NCI-H1930 (cell line): ENCODE data around the gene AGPAT4.

Experiments
- DNase-seq, 2 experiments: peaks; one replicate each; lab custom pipeline; 2025; lab: John Stamatoyannopoulos, UW

The AGPAT4 gene

DNA sequence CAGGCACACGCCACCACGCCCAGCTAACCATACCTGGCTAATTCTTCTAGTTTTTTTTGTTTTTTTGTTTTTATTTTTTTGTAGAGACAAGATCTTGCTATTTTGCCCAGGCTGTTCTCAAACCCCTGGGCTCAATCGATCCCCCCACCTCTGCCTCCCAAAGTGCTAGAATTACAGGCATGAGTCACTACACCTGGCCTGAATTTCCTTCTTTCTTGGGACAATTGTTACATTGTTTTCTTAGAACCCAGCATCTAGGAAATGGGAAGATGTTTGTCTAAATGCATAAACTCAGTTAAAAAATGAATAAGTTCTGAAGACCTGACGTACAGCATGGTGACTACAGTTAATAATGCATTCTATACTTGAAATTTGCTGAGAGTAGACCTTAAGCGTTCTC is 10.8 kb upstream of the AGPAT4 start:
- DNase-seq = no peak

DNA sequence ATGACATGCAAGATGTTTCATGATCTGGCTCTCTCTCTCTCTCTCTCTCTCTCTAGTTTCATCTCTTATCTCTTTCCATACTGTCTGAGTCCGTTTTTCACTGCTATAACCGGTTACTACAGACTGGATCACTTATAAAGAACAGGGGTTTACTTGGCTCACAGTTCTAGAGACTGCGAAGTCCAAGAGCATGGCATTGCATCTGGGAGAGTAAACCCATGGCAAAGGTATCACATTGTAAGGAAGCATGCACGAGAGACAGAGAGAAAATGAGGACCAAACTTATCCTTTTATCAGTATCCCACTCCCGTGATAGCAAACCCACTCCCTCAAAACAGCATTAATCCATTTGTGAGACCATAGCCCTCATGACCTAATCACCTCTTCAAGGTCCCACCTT is 7.2 kb upstream of the AGPAT4 start:
- DNase-seq = no peak

DNA sequence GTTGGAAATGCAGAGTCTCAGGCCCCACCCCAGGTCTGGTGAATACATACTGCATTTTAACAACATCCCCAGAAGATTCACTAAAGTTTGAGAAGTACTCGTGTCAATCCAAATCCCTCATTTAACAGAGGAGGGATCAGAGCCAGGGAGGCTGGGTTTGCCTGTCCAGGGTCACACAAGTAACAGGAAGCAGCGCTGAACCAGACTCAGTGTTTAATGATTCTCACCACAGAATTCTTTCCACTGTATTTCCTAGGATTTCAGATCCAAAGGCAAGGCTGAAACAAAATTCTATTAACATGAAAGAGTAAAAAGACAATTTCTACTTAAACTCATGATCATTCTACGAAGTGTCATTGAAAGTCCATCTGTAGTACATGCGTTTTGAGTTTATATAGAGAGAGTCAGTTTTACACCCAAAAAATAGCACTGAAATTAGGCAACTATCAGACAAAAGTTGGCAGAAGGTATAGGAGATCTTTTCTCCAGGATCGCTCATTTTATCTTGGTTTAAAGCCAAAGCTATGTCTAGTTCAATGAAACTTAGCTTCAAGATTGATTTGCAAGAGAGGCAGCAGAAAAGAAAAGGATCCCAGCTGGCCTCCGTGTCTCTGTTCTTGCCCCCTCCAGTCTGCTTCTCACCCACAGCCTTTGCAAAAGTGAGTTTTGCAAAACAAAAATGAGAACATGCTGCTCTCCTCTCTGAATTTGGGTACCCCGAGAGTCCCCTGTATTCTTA is 6.0 kb upstream of the AGPAT4 start:
- DNase-seq = no peak

DNA sequence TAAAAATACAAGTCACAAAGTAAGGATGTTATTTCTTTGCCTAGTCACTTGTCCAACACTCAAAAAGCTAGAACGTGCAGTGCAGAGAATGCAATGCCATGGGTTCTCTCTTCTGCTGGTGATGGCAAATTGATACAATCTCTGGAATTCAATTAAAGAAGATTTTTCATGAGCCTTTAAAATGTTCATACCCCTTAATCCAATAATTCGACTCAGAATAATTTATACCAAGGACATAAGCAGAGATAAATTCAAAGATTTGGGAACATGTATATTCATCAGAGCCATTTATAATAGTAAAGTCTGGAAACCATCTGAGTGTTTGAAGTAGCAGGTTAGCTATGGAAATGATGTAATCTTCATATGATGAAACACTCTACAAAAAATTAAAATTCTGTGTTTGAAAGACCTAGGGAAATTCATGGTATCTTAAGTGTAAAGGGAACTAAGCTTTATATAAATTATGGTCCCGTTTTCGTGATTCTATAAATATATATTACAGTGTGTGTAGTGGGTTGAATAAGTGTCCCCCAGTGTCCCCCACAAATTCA is 2.8 kb upstream of the AGPAT4 start:
- DNase-seq = no peak

DNA sequence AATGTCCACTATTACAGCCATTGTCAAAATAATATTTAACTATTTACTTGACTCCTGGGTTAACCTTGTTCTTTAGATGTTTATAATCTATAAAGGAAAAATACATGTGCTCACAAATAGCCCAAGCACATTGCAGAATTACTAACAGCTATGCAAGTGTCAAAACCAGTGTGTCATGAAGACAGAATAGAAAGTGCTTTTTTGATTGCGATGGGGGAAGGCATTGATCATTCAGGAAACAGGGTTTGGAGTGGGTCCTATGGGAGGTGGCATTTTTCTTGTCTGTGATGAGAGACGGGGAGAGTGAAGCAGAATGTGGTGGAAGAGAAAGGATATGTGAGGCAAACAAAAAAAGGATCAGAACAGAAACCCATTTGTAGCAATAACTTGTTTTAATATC is 1.0 kb upstream of the AGPAT4 start:
- DNase-seq = no peak

DNA sequence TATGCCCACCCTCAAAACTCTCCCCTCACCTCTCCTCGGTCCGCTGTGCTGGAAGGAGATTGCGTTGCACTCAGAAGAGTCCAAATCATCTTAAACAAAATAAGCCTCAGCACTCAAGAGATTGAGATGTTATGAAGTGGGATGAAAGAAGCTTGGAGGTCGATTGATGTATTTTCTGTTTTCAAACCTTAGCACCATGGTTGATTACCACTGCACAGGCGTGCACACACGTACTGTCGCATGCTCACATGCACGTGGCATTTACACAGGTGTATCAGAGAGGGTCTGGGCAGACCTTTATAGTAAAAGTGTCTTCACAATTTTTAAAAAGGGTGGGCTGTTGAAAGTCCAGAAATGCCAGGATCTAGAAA is 612 bp upstream of the AGPAT4 start:
- no peak for DNase-seq

DNA sequence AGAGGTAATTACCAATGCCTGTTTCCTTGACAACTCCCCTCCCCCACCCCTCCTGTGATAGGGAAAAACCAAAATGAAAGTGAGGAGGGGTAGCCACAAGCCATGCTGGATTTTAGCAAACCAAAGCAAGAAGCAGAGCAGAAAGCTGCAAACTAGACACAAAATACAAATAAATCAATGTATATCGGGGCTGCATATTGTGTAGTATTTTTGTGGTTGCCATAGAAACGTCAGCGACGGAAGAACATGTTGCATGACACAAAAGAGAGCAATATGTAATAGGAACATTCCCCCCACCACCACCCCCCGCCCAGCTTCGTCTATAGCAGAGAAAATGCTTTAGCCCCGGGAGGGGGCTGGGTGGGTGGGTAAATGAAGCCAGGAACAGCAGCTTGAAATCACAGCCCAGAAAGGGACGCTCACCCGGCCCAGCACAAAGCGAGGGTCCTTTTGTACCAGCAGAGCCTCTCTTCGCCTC is 548 bp downstream of the AGPAT4 start:
- peak; percentile 23 to 33 for DNase-seq

DNA sequence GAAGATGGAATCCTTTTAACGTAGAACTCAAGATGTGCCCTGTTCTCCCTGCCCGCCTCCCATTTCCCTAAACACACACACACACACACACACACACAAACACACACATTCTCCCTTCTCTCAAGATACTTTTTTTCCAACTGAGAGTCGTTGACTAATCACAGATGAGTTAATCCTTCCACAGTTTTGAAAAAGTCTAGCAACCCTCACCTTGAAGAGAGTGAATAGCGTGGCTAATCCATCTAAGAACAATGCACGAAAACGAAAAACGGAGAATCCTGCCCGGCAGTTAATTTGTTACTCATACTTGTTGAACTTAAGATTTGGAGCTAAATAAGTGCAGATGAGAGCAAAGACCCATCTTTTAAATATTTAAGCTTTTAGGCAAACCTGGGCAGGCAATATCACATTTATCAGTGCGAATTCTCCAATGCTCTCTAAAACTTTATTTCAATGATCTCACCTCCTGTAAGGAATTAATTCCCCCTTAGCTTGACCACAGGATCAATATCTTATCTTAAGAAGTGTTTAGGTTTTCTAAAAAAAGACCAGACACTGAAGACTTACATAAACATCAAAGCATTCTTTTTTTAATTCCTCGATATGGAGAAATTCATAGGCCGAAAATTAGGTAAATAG is 1.1 kb downstream of the AGPAT4 start:
- DNase-seq = no peak

DNA sequence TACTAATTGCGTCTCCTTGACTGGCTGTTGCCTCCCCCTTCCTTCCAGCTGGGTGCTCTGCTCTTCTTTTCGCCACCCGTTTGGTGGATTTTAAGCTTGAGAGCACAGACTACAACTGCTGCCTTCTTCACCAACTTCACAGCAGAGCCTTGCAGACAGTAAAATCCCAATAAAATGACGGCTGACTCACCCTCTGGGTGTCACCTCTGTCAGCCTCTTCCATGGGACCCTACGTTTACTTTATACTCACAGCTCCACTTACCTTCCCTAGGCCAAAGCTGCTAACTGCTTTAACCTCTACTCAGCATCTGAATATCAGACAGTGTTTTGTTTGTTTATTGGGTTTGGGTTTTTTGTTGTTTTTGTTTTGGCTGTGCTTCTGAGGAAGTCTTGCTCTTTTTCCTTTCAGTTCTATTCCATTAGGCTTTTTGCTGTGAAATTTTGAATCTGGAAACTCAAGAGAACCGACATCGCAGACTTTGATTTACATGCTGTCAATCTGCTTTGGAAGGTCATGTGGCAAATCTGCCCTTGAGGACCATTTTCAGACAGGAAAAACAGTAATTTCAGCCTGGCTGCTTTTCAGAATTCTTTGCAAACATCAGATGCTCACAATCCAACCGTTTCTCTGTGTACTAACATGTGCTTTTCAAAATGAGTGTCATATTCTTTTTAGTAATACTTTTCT is 2.4 kb downstream of the AGPAT4 start:
- no peak for DNase-seq

DNA sequence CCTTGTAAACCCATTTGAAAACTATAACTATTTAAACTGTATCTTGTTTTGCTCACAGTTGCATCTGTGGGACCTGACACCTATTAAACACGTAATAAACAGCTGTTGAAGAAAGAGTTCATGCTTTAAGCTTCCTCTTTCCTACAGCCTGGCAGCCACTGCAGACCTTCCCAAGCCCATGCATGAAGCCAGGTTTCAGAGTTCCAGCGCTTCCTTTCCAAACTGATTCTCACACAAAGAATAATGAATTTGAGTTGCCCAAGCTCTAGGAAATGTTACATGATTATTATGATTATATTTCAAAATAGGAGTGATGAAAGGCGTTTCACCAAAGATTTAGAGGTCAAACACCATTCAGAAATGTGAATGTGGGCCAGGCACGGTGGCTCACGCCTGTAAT is 3.7 kb downstream of the AGPAT4 start:
- DNase-seq = no peak

DNA sequence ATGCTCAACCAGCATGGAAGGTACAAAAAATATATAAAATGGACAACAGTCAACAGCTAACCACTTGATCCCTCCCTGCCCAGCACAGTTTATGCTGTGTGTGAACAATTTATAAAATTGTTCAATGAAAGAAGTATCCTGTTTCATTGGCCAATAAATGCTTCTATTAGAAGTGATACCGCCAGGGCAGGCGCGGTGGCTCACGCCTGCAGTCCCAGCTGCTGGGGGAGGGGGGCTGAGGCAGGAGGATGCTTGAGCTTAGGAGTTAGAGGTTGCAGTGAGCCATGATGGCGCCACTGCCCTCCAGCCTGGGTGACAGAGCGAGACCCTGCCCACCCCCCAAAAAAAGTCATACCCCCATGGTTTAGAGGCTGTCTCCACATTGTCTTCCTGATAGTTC is 4.6 kb downstream of the AGPAT4 start:
- no peak for DNase-seq

DNA sequence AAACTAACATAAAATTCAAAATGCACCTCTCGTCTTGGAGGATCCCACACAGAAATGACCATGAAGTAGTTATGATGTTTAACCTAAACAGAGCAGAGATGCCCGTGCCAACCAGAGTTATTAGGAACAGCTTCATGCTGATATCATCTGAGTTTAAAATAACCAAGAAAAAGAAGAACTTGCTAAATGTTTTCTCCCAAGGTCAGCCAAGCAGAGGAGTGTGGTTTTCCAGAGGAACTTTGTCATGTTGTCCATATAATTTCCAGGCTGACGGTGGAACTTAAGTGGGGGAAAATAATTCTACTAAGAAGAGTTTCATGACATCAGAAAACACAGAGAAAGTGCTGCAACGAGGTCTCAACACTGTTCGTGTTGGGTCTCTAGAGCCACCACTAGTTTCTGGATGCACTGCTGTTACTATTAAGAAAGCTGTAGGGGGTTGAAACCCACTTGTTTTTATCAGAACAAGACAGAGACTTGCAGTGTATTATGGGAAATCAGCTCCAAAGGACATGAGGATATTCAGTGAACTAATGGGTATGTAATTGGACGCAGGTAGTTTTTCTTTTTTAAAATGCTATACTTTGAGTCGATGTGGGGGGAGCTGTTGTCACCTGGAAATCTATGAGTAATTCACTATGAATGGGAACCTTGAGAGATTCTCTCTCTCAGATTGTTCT is 5.2 kb downstream of the AGPAT4 start:
- no peak for DNase-seq

DNA sequence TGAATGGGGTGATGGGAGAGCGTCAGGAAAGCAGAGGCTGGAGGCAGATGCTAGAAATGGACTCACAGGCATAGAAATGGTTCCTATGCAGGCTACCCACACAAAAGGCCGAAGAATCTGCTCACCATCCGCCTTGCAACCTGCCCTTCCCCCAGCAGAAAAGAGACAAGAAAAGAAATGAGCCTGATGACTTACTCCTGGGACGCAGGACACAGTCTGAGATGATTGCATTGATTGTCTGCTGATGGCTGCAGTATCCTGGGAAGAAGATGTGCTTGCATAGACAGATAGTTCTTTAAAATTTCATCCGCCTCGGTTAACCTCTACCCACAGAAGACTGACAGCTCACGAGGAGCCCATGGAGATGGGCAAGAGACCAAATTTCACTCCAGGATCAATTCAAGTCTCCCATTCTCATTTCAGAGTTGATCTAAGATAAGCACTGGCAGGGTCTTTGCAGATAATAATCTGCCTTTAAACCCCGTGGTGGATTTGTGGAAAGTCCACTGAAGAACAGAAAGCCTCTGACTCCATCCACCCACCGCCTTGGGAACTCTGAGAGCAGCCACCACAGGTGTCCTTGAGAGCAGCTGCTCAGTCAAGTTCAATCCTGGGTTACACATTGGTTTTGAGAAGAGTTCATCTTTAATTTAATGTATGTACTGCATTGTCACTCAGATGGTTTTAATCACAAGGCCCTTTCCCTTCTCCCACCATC is 7.2 kb downstream of the AGPAT4 start:
- DNase-seq = no peak

DNA sequence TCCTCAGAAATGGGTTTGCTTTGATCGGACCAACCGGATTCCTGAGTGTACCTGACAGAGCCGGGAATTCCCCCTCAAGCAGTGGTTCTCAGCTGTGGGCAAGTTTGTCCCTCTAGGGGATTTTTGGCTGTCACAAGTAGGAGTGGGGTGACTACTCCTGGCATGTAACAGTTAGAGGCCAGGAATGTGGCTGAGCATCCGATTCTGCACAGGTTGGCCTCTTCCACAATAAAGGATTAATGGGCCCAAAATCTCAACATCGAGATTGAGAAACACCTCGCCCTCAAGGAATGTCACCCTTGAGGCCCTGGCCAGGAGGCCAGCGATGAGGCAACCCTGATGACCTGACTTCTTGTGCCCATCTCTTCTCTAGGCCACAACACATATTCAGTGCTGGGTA is 7.9 kb downstream of the AGPAT4 start:
- no peak for DNase-seq

DNA sequence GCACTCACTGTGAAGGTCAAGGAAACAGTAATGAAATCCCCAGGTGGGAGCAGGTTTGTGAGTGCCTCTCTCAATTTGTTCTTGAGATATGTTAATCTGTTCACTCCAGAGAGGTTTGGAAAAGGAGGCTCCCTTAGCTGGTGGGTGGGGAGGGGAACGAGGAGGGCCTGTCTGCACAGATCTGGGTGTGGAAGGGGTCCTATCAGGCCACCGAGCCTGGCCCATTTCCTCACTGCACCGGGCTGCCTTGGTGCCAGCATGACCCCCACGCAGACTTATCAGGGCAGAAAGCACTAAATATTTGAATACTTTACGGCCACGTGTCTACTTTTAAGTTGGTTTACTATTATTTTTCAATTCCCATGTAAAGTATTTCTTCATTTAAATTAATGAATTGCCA is 8.3 kb downstream of the AGPAT4 start:
- DNase-seq = no peak

DNA sequence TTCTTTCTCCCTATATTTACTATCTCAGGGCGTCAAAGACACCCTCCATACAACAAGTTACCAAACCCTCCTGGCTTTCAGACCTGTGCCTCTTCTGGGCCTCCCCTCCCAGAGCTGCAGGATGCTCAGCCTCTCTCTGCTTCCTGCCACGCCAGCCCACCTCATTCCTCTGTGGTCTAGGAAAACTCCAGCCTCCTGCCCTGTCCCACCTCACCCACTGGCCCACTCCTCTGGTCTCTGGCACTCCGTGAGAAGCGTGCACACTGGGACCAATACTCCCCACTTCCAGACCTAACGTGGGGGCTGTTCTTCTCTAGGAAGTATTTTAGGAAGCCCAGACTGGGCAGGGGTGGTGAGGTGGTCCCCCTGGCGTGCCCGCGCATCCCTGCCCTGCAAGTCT is 9.7 kb downstream of the AGPAT4 start:
- DNase-seq = no peak

DNA sequence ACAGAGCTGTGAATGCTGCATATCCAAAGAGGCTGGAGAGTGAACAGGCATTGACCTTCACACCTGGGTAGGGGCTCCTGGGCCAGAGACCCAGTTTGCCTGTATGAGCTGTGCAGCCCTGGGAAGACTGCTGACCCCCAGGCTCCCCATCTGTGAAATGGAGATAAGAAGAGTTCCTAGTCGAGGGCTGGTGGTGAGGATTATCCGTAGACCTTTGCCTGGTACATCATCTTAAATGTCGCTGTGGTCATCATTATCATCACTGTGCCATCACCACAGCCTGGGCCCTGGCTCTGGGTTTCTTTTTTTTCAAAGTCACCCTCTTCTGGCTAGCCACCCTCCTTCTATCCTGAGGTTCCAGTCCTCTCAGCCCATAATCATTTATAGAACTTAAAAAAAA is 12.0 kb downstream of the AGPAT4 start:
- no peak for DNase-seq

DNA sequence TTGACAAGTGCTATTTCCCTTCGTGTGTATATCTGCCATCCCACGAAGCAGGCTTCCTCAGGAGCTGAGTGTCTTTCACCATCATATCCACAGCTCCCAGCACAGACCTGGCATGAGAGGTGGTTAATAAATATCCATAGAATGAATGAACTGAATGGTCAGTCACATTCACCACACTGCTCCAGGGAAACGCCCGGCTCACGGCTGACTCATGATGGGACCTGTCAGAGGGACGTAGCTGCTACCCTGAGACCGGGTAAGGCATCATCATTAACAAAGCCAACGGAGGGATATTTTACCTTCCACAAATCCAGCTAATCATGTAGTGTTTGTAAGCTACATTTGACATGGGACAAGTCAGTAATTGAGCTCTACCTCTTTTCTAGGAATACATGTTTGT is 12.5 kb downstream of the AGPAT4 start:
- no peak for DNase-seq

DNA sequence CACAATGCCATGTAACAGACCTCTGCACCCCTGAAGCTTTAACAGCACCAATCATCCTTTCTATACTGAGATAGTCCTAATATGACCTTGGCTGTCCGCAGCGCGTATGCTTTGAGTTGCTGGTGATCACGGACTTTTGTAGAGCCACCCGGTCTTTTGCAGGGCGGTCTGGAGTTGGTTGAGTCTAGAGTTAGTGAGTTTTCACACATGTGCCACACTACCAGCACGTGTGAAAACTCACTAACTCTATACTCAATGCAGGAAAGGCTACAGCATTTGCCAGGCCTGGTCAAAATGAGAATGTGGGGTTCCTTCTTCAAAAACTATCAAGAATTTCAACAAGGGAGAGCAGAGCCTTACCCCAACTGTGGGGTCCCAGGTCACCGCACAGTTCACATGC is 14.6 kb downstream of the AGPAT4 start:
- no peak for DNase-seq

DNA sequence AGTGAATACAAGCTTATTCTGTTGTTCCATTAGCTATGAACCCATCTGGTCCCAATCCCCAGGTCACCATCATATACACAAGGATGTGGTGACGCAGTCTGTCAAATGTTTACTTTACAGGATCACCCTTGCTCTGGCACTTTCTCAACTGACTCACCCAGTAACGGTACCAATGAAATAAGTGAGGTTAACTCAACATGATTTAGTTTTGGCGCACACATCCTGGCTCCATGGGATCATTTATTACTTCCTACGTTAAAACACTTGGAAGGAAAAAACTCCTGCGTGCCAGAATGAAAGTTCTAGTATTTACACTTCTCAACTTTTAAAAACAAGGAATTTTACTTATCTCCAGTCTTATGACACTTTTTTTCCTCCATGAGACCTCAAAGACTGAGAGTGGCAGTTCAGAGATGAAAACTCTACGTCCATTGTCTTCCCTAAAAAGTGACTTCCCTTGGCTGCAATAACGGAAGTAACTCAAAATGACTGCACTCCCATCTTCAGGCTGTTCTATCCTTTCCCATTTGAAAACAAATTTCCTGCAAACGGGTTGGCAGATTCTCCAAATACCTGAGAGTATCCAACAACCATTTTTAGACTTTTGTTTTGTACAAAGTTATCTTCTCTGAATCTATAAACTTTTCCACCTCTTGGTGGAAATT is 15.9 kb downstream of the AGPAT4 start:
- no peak for DNase-seq

DNA sequence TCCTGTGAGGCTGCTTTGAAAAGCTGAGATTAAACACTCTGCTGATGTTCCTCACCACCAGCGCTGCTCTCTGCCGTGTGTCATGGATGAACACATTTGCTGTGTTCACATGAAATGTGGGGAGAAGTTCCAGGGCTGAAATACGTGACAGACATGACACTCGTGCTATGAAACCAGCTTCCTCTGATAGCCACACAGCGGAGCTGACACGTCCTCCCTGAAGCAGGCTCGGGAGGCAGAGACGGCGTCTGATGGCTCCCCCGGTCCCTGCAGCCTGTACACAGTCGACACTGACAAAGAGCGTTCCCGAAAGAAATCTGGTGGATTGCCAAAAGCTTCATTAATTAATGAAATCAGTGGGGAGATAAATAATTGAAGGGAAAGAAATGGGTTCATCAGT is 17.5 kb downstream of the AGPAT4 start:
- DNase-seq = no peak
